ENCODE results near the gene DLEC1.
"Not testable (repeated sequence)": the region's sequence is repeated elsewhere in the genome, so short reads cannot be mapped to it uniquely, and the experiment has no call there.

The DLEC1 gene

GRCh38 chr3:38135621-38136277, 96.7 kb downstream of the DLEC1 start:
- peak overlapping the region; percentile 90 for H3K9ac ChIP-seq (ENCODE audit: low read depth, low read length)

GRCh38 chr3:38136393-38136776, 97.4 kb downstream of the DLEC1 start:
- Histone ChIP-seq H3K4me1 (ENCODE audit: control insufficient read depth, insufficient read depth, low read length) (peaks cover 21% of the 10 kb centered on the region), H3K4me2 (ENCODE audit: low read length) (peak overlapping the region; percentile 97), H3K4me3 (ENCODE audit: low read length) (peak overlapping the region; percentile 96), H3K9ac (ENCODE audit: low read depth, low read length) (peak overlapping the region; percentile 90), H3K27me3 (ENCODE audit: control insufficient read depth, insufficient read depth, low read length) (no peaks in the 10 kb centered on the region), H3K9me3 (replicated peaks; ENCODE audit: low read length) (no peaks in the 10 kb centered on the region), H3K36me3 (ENCODE audit: insufficient read depth, low read length) (peaks cover 31% of the 10 kb centered on the region)

More at GRCh38 chr3:38135621-38136277, 96.7 kb downstream of the DLEC1 start:
- Histone ChIP-seq H3K4me2 (ENCODE audit: low read length) (peak overlapping the region; percentile 97), H3K4me3 (ENCODE audit: low read length) (peak overlapping the region; percentile 96), H3K36me3 (ENCODE audit: insufficient read depth, low read length) (peaks cover 34% of the 10 kb centered on the region), H3K4me1 (ENCODE audit: control insufficient read depth, insufficient read depth, low read length) (peaks cover 21% of the 10 kb centered on the region)
- not testable (repeated sequence) for H3K9me3 ChIP-seq (replicated peaks; ENCODE audit: low read length); H3K27me3 ChIP-seq (ENCODE audit: control insufficient read depth, insufficient read depth, low read length)

- H3K4me1 ChIP-seq (ENCODE audit: control insufficient read depth, insufficient read depth, low read length), result peaks cover 21% of the 10 kb centered on the region
Measured at GRCh38 chr3:38136777-38137614, 98.0 kb downstream of the DLEC1 start, which contains the start of gene ACAA1. TSS of gene ACAA1 (minus strand) at chr3:38137127. CDS start at chr3:38137035, 92 bp downstream.

GRCh38 chr3:38137615-38138348, 98.8 kb downstream of the DLEC1 start:
- Histone ChIP-seq H3K4me1 (ENCODE audit: control insufficient read depth, insufficient read depth, low read length) (peaks cover 21% of the 10 kb centered on the region), H3K4me2 (ENCODE audit: low read length) (peak overlapping the region; percentile 96), H3K9ac (ENCODE audit: low read depth, low read length) (peak overlapping the region; percentile 83), H3K9me3 (replicated peaks; ENCODE audit: low read length) (no peaks in the 10 kb centered on the region), H3K36me3 (ENCODE audit: insufficient read depth, low read length) (peaks cover 29% of the 10 kb centered on the region), H3K27me3 (ENCODE audit: control insufficient read depth, insufficient read depth, low read length) (no peaks in the 10 kb centered on the region), H3K4me3 (ENCODE audit: low read length) (peak overlapping the region; percentile 96)

More at GRCh38 chr3:38136777-38137614, 98.0 kb downstream of the DLEC1 start, which contains the start of gene ACAA1:
- Histone ChIP-seq H3K9ac (ENCODE audit: low read depth, low read length) (peak within 1 kb of the TSS; percentile 90), H3K27me3 (ENCODE audit: control insufficient read depth, insufficient read depth, low read length) (no peaks in the 10 kb centered on the region), H3K36me3 (ENCODE audit: insufficient read depth, low read length) (peaks cover 32% of the 10 kb centered on the region), H3K9me3 (replicated peaks; ENCODE audit: low read length) (no peaks in the 10 kb centered on the region), H3K4me2 (ENCODE audit: low read length) (peak within 1 kb of the TSS; percentile 97), H3K4me3 (ENCODE audit: low read length) (peak within 1 kb of the TSS; percentile 96)

- Histone ChIP-seq H3K4me2 (ENCODE audit: low read length) (peak within 1 kb of the TSS; percentile 96), H3K4me1 (ENCODE audit: control insufficient read depth, insufficient read depth, low read length) (peaks cover 21% of the 10 kb centered on the region), H3K4me3 (ENCODE audit: low read length) (peak within 1 kb of the TSS; percentile 96), H3K36me3 (ENCODE audit: insufficient read depth, low read length) (peaks cover 22% of the 10 kb centered on the region), H3K9ac (ENCODE audit: low read depth, low read length) (peak within 1 kb of the TSS; percentile 83), H3K27me3 (ENCODE audit: control insufficient read depth, insufficient read depth, low read length) (no peaks in the 10 kb centered on the region), H3K9me3 (replicated peaks; ENCODE audit: low read length) (no peaks in the 10 kb centered on the region)
Measured at GRCh38 chr3:38138349-38139190, 99.6 kb downstream of the DLEC1 start, which contains the start of gene MYD88. TSS of gene MYD88 (plus strand) at chr3:38138661. CDS start at chr3:38138701, 40 bp downstream.

GRCh38 chr3:38139191-38139590, 100.2 kb downstream of the DLEC1 start:
- Histone ChIP-seq H3K4me1 (ENCODE audit: control insufficient read depth, insufficient read depth, low read length) (peaks cover 21% of the 10 kb centered on the region), H3K27me3 (ENCODE audit: control insufficient read depth, insufficient read depth, low read length) (no peaks in the 10 kb centered on the region), H3K9ac (ENCODE audit: low read depth, low read length) (peak overlapping the region; percentile 83), H3K36me3 (ENCODE audit: insufficient read depth, low read length) (peaks cover 15% of the 10 kb centered on the region), H3K9me3 (replicated peaks; ENCODE audit: low read length) (no peaks in the 10 kb centered on the region), H3K4me2 (ENCODE audit: low read length) (peak overlapping the region; percentile 96), H3K4me3 (ENCODE audit: low read length) (peak overlapping the region; percentile 96)

GRCh38 chr3:38139652-38140051, 100.6 kb downstream of the DLEC1 start:
- H3K4me2 ChIP-seq (ENCODE audit: low read length), result peak overlapping the region; percentile 96
- peaks cover 21% of the 10 kb centered on the region for H3K4me1 ChIP-seq (ENCODE audit: control insufficient read depth, insufficient read depth, low read length)
- H3K27me3 ChIP-seq (ENCODE audit: control insufficient read depth, insufficient read depth, low read length), result no peaks in the 10 kb centered on the region
- H3K9me3 ChIP-seq (replicated peaks; ENCODE audit: low read length), result no peaks in the 10 kb centered on the region
- peak overlapping the region; percentile 96 for H3K4me3 ChIP-seq (ENCODE audit: low read length)
- peaks cover 12% of the 10 kb centered on the region for H3K36me3 ChIP-seq (ENCODE audit: insufficient read depth, low read length)
- H3K9ac ChIP-seq (ENCODE audit: low read depth, low read length), result peak overlapping the region; percentile 83

GRCh38 chr3:38140326-38141172, 101.5 kb downstream of the DLEC1 start:
- H3K4me1 ChIP-seq (ENCODE audit: control insufficient read depth, insufficient read depth, low read length), result peaks cover 21% of the 10 kb centered on the region
- H3K9me3 ChIP-seq (replicated peaks; ENCODE audit: low read length), result no peaks in the 10 kb centered on the region
- H3K4me3 ChIP-seq (ENCODE audit: low read length), result no peak overlapping the region
- H3K9ac ChIP-seq (ENCODE audit: low read depth, low read length), result no peak overlapping the region
- H3K36me3 ChIP-seq (ENCODE audit: insufficient read depth, low read length), result peaks cover 12% of the 10 kb centered on the region
- H3K4me2 ChIP-seq (ENCODE audit: low read length), result no peak overlapping the region
- no peaks in the 10 kb centered on the region for H3K27me3 ChIP-seq (ENCODE audit: control insufficient read depth, insufficient read depth, low read length)

- Histone ChIP-seq H3K9ac (ENCODE audit: low read depth, low read length) (no peak overlapping the region), H3K9me3 (replicated peaks; ENCODE audit: low read length) (no peaks in the 10 kb centered on the region), H3K4me1 (ENCODE audit: control insufficient read depth, insufficient read depth, low read length) (peaks cover 16% of the 10 kb centered on the region), H3K27me3 (ENCODE audit: control insufficient read depth, insufficient read depth, low read length) (no peaks in the 10 kb centered on the region), H3K4me3 (ENCODE audit: low read length) (no peak overlapping the region), H3K36me3 (ENCODE audit: insufficient read depth, low read length) (peaks cover 12% of the 10 kb centered on the region), H3K4me2 (ENCODE audit: low read length) (no peak overlapping the region)
Measured at GRCh38 chr3:38141173-38141951, 102.4 kb downstream of the DLEC1 start.
